Natural killer cell (primary cell): Measurements from ENCODE around the gene BAHCC1. TPM values are rescaled to one million over a fixed set of nuclear protein-coding genes. Genes with fewer than 3 reads are reported as not detected.

Experiments
- ATAC-seq, 3 donors: fragments of 150-1000 bp in 2 of 3; fragments of 200-7000 bp in 1 of 3; cut with Tn5 transposase; 1 replicate in 1 of 3; 2 replicates in 2 of 3; pipeline ENCODE4 v1.10.0; 2021; ENCODE audit warnings: mild to moderate bottlenecking in 2 of 3, moderate library complexity in 2 of 3
- DNase-seq, 2 donors: peaks; one replicate each; pipeline versions ENCODE4 v3.0.0 to v3.0.0-alpha.2; 2013 to 2021; ENCODE audit warnings: mixed read lengths in 1 of 2
- H3K27ac ChIP-seq: one replicate; pipeline ENCODE4 v1.5.1; 2013; ENCODE audit warnings: mild to moderate bottlenecking, low read length
- H3K27me3 ChIP-seq: one replicate; pipeline ENCODE4 v1.6.1; 2013; ENCODE audit warnings: low read length; ENCODE audit not compliant: control insufficient read depth, insufficient read depth
- H3K36me3 ChIP-seq: one replicate; pipeline ENCODE4 v1.6.1; 2013; ENCODE audit warnings: low read length; ENCODE audit not compliant: control insufficient read depth, insufficient read depth
- H3K4me1 ChIP-seq: one replicate; pipeline ENCODE4 v1.6.1; 2013; ENCODE audit warnings: low read length; ENCODE audit not compliant: control insufficient read depth, insufficient read depth
- H3K4me3 ChIP-seq: one replicate; pipeline ENCODE4 v1.5.1; 2013; ENCODE audit warnings: low read length
- H3K9me3 ChIP-seq: one replicate; pipeline ENCODE4 v1.6.1; 2013; ENCODE audit warnings: low read length; ENCODE audit not compliant: control insufficient read depth, insufficient read depth
- H3K27ac Mint-ChIP-seq, 2 donors: one replicate each; pipeline ENCODE4 v1.8.0; 2022; ENCODE audit warnings: mild to moderate bottlenecking in 2 of 2, mixed read lengths in 2 of 2, moderate library complexity in 1 of 2
- H3K27me3 Mint-ChIP-seq, 2 donors: one replicate each; pipeline ENCODE4 v1.8.0; 2022; ENCODE audit warnings: low read depth in 2 of 2, mixed read lengths in 2 of 2
- H3K36me3 Mint-ChIP-seq: one replicate; pipeline ENCODE4 v1.8.0; 2022; ENCODE audit warnings: mixed read lengths
- H3K4me1 Mint-ChIP-seq, 2 donors: one replicate each; pipeline ENCODE4 v1.8.0; 2022; ENCODE audit warnings: mixed read lengths in 2 of 2
- H3K4me3 Mint-ChIP-seq: one replicate; pipeline ENCODE4 v1.8.0; 2022; ENCODE audit warnings: mild to moderate bottlenecking, moderate library complexity, mixed read lengths
- H3K9me3 Mint-ChIP-seq, 2 donors: one replicate each; pipeline ENCODE4 v1.8.0; 2022; ENCODE audit warnings: mixed read lengths in 2 of 2
- CTCF ChIP-seq: fragments of 200-600 bp; IDR thresholded peaks from one replicate; pipeline ENCODE4 v1.8.0; 2022; ENCODE audit warnings: antibody characterized with exemption
- WGBS: methylation state at CpG from one replicate; pipeline ENCODE4 v1.1.7; 2013; ENCODE audit warnings: missing lambda C conversion rate; ENCODE audit not compliant: insufficient coverage; 5-methylcytosine and 5-hydroxymethylcytosine counted together
- intact Hi-C: fragments of 100-400 bp; cut with micrococcal nuclease; formaldehyde crosslinking; loops from one replicate; pipeline ENCODE4 v1.14.2; 2022
- total RNA-seq, 4 donors: library from RNA; stranded (reverse); fragments of 120-200 nt in 1 of 4; gene quantifications; one replicate each; pipeline versions ENCODE4 v1.2.3 to v1.2.4, GENCODE V29; 2013 to 2022

BAHCC1 gene
- total RNA-seq, 3 donors from 2014 or later (not counting 1 experiment from before 2014, with no cell fraction given) = 2.9 to 17.3 (median 5.7) TPM

- DNase-seq = peak in 1 of 2 donors; percentile 40
- 24% methylated on average over 22 of the region's 22 CpGs for WGBS
Observed at GRCh38 chr17:81426393-81427172, 31.3 kb downstream of the BAHCC1 start.

DNA sequence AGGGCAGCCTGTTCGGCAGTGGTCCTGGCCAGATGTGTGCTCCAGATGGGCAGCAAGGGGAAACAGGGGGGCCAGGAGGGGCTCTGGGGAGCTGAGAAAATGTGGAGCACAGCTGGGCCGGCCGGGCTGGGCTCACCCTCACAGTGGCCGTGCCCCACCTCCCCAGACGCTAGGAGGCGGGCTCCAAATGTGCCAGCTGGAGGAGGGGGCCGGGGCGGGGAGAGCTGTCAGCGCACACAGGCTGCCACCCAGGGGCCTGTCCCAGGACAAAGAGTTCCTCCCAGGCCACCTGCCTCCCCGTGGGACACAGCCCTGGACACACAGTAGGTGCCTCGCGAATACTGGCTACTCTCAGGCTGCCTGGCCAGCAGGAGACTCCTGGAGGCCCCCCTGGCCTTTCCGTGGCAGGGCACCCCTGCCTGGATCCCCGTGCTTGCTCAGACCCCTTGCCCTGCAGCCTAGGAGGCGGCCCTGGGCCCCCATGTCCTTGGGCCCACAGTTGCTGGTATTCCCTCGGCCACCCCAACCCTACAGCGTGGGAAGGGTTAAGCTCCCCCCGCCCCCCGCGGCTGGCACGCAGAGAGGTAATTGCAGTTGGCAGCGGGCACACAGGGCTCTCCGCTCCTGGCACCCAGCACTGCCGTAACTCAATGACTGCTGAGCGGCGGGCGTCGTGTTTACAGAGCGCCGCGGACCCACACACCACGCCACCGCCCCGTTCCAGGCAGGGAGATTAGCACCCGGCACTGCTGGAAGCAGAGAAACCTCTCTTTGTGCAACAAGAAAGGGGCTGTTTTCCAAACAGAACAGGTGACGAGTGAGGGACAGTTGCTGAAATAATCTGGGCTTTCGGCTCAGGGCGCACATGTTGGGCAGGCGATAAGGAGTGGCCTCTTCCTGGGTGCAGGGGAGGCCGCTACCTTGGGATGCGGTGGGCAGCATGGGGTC lies 32.2 kb downstream of the BAHCC1 start:
- Histone ChIP-seq H3K4me3 (no peak overlapping the region), H3K36me3 (no peaks in the 10 kb centered on the region), H3K27ac (no peak overlapping the region), H3K4me1 (peaks cover 56% of the 10 kb centered on the region), H3K27me3 (peaks cover 40% of the 10 kb centered on the region), H3K9me3 (peaks cover 4% of the 10 kb centered on the region)
- Mint-ChIP-seq H3K36me3 (no peaks in the 10 kb centered on the region), H3K9me3 (no peaks in the 10 kb centered on the region), H3K27ac (no peak overlapping the region), H3K4me3 (no peak overlapping the region), H3K4me1 (no peaks in the 10 kb centered on the region), H3K27me3 (peaks cover 0 to 14% of the 10 kb centered on the region in 2 donors)
- WGBS = 18% methylated on average over 41 of the region's 41 CpGs
- TF ChIP-seq CTCF = no peak
- DNase-seq (peak in 1 of 2 donors; percentile 39), ATAC-seq (no peak)
- intact Hi-C loops = no loop called here

More at GRCh38 chr17:81426393-81427172, 31.3 kb downstream of the BAHCC1 start:
- no peaks in the 10 kb centered on the region for H3K36me3 ChIP-seq
- no peak overlapping the region for H3K4me3 ChIP-seq
- peaks cover 58% of the 10 kb centered on the region for H3K4me1 ChIP-seq
- Mint-ChIP-seq H3K4me3 (no peak overlapping the region), H3K27ac (no peak overlapping the region), H3K9me3 (no peaks in the 10 kb centered on the region), H3K27me3 (peaks cover 0 to 8% of the 10 kb centered on the region in 2 donors), H3K4me1 (no peaks in the 10 kb centered on the region), H3K36me3 (no peaks in the 10 kb centered on the region)
- H3K9me3 ChIP-seq = peaks cover 4% of the 10 kb centered on the region
- ATAC-seq = peak in 2 of 3 donors; percentile 41 to 42
- peaks cover 38% of the 10 kb centered on the region for H3K27me3 ChIP-seq
- H3K27ac ChIP-seq = no peak overlapping the region
- TF ChIP-seq CTCF = no peak
- intact Hi-C loops = no loop called here

- H3K27ac Mint-ChIP-seq = no peak overlapping the region
- Histone ChIP-seq H3K9me3 (peaks cover 4% of the 10 kb centered on the region), H3K4me1 (peaks cover 49% of the 10 kb centered on the region), H3K27ac (no peak overlapping the region), H3K4me3 (no peak overlapping the region), H3K27me3 (peaks cover 40% of the 10 kb centered on the region), H3K36me3 (no peaks in the 10 kb centered on the region)
- no peak for TF ChIP-seq CTCF
- H3K36me3 Mint-ChIP-seq = no peaks in the 10 kb centered on the region
- peaks cover 0 to 14% of the 10 kb centered on the region in 2 donors for H3K27me3 Mint-ChIP-seq
- intact Hi-C loops = no loop called here
- 5% methylated on average over 12 of the region's 12 CpGs for WGBS
- DNase-seq = peak in 1 of 2 donors; percentile 23
- no peaks in the 10 kb centered on the region for H3K9me3 Mint-ChIP-seq
- ATAC-seq = peak in 1 of 3 donors; percentile 7
- no peaks in the 10 kb centered on the region for H3K4me1 Mint-ChIP-seq
- H3K4me3 Mint-ChIP-seq = no peak overlapping the region
Observed at GRCh38 chr17:81428121-81428515, 32.9 kb downstream of the BAHCC1 start.
